HG03565 (cell line): Measurements from ENCODE around the gene AQP12B.
"Not testable (repeated sequence)": the region's sequence is repeated elsewhere in the genome, so short reads cannot be mapped to it uniquely, and the experiment has no call there.

Experiments
- ATAC-seq: cut with Tn5 transposase; IDR thresholded peaks from one replicate; pipeline ENCODE4 v1.9.1; 2021; ENCODE audit warnings: mild to moderate bottlenecking, moderate library complexity; ENCODE audit not compliant: unreplicated experiment

The AQP12B gene

DNA sequence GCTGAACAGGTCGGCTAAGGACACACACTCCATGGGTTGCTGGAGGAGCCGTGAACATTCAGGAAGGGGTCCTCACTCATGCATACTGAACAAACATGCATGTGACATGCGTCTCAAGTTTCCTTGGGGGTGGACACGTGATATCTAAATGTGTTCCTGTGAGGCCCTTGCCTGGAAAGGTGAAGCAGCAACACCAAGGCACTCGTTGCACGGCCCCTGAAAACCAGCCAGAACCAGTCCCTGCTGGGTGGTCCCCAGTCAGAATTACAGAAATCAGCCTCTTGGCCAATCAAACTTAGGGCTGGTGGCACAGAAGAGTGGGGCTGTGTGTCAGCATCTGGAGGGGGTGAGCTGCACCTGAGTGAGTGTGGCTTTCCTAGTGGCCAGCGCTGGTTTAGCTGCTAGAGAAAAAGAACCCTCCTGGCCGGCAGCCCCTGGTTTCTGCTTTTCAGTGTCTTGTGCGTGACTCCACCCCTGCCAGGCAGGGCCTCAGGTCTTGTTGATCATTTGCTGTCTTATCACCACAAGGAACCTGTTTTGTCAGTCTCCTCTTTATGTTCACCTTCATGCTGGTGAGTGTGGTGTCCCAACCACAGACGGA, 3.2 kb upstream of the AQP12B start:
- ATAC-seq: no peak

DNA sequence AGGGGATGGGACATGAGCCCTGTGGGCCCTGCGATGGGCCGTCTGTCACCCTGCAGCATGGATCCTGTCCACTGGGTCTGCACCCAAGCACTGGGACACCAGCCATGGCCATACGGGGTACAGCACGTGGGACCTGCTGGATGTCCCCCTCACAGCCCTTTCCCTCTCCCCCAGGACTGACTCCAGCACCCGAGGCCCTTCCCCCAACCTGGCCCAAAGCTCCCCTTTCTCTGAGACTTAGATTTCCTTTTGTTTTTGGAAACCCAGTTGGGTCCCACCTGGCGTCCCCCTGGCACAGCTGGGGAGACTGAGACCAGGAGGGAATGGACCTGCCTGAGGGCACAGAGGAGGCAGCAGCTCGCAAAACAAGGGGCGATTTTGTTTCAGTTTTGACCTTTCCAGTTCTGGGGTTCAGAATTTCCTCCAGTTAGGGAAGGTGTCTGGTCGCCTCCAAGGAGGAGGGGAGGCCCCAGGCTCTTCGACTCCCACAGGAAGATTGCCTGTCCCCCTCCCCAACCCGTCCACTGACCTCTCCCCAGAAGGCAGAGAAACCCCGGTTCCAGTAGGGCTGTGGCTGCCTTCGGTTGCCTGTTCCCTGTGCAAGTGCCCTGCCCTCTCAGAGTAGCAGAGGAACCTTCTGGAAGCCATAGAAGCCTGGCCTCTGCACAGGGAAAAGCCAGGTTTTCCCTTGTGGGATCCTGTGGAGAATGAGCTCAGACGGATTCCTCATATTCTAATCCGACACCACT, 1.5 kb upstream of the AQP12B start:
- ATAC-seq: not testable (repeated sequence)

DNA sequence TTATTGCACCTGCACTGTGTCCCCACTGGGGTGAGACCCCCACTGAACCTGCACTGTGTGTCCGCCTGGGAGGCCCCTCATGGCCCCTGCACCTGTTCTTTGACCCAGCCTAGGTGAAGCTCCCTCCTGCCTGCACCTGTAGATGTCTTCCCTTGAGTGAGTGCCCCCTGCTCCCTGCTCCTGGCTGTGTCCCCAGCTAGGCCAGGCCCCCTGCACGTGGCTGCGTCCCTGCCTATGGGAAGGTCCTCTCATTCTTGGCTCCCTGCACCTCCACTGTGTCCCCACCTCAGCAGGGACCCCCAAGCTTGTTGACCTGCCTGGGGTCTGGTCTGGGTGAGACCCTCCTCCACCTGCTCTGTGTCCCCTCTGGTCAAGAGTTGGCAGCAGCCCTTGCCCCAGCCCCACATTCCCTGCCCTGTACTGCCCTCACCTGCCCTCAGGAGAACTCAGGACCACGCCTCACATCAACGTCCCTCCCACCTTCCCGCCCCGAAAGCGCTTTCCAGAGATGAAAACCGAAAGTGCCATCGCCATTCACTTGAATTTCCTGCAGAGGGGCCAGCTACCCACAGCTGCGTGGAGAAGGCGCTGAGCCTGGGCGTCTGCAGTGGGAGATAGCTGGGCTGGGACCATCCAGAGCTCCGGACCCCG, 769 bp upstream of the AQP12B start:
- ATAC-seq: not testable (repeated sequence)

DNA sequence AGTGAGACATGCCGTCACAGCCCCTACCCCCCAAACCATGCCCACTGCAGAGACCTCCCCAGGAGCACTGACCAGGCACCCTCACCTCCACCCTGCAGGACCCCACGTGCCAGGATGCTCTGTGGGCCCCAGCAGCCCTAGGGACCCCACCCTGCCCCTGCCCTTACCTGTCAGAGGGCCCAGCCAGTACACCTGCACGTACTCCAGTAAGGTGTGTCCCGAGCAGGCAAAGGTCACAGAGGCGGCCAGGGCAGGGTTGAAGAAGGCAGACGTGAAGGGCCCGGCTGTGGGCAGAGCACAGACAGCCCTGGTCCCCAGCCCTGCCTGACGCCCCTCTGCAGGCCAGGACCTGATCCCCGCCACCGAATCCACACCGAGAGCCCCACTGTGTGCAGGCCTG, 2.5 kb downstream of the AQP12B start:
- ATAC-seq: not testable (repeated sequence)

DNA sequence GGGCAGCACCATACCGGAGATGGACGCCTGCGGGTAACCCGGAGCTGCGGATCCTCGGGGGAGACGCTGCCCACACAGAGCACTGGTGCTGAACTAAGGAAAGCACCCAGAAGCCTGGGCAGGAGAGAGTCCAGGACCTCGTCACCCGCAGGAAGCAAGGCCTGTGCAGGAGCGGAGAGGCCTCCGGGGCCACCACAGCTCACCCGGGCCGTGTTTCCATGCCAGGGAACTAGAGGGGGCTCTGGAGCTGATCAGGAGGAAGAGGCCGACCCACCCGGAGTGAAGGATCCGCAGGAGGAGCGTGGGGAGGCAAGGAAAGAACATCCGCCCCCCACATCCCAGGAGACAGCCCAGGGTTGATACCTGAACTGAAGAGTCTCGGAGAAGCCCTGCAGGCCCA, 3.8 kb downstream of the AQP12B start:
- ATAC-seq: not testable (repeated sequence)

DNA sequence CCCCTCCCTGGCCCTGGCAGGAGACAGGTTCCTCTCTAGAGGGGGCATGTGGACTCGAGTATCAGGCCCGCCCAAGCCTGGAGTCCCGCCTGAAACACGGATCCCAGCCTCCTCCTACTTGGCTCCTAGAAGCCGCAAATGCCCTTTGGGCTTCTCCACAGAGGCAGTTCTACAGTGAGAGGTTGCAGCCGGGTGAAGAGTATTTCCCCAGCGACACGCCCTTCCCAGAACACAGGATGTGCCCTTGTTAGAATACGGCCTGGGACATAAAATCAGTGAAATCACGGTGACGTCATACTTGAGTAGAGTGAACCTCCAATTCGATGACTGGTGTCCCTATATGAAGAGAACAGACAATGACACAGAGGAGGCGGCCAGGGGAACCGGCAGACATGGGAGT, 4.6 kb downstream of the AQP12B start:
- not testable (repeated sequence) for ATAC-seq

DNA sequence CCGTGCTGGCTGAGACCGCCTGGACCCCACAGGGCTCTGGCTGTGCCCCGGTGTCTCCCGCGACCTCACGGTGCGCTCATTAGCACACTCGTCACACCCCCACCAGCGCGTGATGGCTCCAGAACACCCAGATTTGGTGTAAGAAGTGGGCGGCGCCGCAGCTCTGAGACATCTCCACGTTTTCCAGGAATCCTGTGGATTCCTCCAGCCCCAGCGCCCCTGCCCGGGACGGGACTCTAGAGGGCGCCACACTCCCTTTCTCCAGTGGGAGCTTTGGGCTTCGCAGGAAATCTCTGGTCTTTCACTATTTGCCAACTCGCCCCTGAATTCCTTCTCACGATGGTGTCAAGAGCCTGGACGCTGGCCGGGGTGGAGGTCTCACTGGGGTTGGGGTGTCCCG, 7.3 kb downstream of the AQP12B start:
- ATAC-seq: not testable (repeated sequence)

DNA sequence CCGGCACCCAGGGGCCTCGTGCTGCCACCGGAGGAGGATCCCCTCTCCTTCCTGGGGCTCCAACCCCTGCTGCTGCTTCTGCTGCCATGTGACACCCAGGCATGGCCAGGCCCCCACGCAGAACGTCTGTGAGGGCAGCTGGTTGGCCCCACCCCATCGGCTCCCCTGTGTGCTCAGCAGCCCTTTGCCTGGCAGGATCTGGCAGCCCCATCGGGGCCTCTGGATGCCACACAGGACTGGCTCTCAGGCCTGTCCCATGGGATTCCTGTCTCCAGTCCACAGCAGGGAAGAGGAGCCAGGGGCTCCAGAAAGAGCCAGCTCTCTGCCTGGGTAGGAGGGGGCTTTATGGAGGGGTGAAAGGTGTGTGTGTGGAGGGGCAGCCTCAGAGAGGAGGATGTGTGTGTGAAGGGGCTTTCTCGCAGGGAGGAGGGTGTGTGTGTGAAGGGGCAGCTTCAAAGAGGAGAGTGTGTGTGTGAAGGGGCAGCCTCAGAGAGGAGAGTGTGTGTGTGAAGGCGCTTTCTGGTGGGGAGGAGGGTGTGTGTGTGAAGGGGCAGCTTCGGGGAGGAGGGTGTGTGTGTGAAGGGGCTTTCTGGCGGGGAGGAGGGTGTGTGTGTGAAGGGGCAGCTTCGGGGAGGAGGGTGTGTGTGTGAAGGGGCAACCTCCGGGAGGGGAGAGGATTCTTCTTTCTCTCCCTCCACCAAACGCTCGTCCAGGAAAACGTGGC, 8.1 kb downstream of the AQP12B start:
- not testable (repeated sequence) for ATAC-seq

DNA sequence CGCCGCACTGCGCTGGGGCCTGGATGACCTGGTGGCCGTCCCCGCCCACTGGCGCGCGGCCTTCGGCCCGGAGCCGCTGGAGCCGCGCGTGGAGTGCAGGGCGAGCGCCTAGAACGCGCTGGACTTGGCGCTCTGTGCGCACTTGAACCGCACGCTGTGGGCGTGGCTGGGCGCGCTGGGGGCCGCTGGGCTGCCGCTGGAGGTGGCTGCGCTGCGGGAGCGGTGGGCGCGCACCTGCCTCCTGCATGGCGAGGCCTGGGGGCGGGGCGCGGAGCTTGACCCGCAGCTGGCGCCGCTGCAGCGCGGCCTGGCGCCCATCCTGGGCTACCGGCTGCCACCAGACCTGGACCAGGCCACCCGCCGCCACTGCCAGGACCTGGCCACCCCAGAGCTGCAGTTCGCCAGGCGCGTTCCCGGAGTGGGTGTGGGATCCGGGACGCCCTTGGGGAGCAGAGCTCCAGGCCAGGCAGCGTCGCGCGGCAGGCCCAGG, 9.9 kb downstream of the AQP12B start:
- ATAC-seq: no peak

DNA sequence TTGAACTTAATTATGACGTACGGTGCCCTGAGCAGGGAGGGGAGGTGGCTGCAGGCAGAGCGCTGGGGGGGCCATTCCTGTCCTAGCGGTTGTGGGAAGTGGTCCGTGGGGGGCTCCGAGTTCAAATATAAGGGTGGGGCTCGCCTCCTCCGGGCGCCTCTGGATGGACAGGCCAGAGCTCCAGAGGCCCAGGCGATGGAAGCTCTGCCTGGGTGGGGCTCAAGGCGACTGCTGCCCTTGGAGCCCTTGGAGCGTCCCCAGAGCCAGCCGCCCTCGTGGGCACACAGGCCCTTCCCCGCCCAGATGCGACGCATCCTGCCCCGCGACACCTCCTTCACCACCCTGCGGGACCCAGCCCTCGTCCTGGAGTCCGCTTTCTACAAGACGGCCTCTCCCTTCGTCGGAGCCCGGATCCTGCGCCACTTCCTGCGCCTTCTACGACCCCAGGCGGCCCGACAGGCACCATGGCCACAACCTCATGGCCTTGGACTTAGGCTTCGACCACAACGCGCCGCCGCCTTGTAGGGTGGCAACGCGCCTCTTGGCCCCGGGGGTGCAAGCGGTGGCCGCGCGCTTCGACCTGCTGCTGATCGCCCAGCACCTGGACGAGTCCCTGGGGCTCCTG, 10.5 kb downstream of the AQP12B start:
- ATAC-seq: no peak

DNA sequence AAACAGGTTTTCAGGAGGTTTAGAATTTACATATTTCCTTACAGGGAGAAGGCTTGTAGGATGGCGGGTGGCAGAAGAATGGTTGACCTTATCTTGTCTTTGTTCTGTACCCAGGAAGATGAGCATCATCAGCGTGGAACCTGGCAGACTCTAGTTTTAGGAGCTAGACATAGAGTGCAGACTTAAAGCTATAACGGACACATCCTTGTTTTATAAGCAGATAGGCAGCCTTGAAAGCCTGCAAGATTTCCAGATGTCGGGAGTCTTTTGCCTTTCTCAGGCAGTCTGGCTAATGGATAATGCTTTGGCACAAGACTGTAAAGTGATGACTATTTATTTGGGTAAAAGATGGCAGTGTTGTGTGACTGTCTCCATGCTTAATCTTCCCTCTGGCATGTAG, 11.7 kb downstream of the AQP12B start:
- ATAC-seq: no peak

DNA sequence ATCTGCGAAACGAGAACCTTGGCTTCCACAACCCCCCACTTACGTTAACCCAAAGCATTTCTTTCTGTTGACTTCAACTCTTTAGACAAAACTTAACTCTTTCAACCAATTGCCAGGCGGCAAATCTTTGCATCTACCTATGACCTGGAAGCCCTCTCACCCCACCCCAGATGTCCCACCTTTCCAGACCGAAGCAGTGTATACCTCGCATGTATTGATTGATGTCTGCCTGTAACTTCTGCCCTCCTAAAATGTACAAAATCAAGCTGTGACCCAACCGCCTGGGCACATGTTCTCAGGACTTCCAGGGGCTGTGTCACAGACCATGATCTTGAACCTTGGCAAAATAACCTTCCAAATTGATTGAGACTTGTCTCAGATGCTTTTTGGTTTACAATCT, 12.3 kb downstream of the AQP12B start:
- no peak for ATAC-seq

DNA sequence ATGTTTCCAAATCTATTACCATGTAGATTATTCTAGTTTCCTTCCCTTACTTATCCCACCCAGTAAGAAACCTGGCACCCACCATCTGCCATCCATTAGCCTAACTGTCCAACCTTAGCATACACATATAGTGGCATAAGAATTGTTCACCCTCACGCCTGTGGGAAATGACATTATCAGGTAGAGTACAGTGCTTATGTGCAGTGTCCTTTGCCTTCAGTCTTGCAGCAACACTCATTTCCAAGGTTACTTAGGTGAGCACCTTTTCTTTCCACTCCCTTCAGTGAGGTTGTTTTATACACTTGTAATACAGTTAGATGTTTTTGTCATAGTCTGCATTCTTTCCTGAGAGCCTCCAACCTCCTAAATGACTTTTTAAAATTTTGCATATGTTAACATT, 18.1 kb downstream of the AQP12B start:
- no peak for ATAC-seq

DNA sequence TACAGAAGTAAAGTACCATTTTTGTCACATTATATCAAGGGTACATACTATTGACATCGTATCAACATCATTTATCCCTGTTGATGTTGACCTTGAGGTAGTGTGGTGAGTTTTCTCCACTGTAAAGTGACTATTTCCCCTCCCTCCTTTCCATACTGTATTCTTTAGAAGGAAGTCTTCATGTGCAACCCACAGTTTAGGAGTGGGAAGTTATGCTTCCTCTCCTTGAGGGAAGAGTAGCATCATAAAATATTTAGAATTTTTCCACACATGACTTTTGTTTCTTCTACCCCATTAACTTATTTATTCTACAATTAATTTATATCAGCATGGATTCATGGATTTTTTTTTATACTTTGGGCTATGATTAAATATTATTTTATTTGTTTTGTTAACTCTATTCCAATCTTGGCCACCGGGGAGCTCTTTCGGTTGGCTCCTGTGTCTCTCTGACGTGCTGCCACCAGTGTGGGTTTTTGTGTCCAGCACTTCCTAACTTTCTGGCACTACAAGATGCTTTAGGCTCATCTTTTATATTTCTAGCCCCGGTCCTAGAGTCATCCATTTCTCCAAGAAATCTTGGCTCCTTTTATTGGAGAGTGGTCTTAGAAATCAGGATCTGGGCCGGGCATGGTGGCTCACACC, 19.0 kb downstream of the AQP12B start:
- no peak for ATAC-seq

DNA sequence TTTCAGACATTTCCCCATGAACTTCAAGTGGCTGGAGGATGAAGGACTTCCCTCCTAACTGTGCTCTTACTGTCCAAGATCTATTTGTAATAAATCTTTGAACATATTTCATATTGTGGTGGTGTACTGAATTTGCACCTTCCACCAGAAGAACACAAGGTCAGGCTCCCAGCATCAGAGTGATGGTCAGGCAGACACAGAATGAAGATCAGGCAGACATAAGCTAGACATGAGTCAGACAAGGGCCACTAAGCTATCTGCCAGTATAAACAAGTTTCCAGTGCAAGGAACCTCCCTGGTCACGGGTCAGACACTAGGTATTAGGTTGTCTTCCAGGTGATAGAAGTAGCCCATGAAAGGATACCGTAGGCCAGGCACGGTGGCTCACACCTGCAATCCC, 20.0 kb downstream of the AQP12B start:
- ATAC-seq: no peak

DNA sequence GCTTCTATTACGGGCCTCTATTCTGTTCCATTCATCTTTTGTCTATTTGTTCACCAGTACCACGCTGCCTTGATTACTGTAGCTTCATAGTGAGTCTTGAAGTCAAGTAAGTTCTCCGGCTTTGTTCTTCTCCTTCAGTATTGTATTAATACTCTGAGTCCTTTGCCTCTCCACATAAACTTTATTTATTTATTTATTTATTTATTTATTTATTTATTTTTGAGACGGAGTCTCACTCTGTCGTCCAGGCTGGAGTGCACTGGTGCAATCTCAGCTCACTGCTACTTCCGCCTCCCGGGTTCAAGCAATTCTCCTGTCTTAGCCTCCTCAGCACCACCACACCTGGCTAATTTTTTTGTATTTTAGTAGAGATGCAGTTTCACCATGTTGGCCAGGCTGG, 22.8 kb downstream of the AQP12B start:
- ATAC-seq: not testable (repeated sequence)

DNA sequence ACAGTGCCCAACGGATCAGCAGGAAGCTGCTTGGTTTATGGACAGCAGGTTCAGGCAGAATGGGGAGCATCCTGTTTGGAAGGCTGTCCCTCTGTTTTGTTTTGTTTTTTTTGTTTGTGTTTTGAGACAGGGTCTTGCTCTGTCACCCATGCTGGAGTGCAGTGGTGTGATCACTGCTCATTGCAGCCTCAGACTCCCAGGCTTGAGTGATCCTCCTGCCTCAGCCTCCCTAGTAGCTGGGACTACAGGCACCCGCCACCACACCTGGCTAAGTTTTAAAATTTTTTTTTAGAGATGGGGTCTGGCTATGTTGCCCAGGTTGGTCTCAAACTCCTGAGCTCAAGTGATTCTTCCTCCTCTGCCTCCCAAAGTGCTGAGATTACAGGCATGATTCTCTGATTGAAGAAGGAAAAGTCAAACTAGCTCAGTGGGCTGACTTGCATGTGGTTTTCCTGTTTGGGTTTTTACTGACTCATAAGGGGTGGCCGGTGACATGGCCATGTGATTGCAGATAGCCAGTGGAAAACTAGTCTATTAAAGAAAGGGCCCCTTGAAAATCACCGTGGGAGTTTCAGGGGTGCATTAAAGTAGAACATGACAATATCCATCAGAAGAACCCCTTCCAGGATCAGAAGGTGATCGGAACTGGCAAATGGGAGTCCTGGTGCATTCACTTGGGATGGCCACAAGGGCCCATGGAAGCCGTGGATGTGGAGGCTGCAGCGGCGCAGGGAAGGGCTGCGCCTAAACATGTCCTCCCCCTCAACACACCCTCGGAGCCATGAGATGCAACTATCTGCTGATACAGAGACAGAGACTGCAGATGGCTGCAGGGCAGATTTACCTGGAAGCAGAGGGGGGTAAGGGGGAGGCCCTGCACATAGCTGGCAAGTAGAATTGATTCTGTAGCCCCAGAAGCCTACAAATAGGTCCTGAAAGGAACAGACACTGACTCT, 26.5 kb downstream of the AQP12B start:
- ATAC-seq: no peak

DNA sequence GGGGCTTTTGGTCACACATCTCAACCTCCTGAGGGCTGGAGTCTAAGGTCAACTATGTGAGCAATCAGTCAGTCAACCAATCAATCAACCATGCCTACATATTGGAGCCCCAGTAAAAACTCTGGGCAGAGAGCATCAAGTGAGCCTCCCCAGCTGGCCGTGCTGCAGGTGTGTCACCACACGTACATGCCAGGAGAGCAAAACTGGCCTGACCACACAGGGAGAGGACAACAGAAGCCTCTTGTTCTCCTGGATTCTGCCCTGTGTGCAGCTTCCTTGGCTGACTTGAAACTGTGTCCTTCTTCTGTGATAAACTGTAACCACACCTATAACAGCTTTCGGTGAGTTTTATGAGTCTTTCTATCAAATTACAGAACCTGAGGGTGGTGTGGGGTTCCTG, 31.5 kb downstream of the AQP12B start:
- no peak for ATAC-seq

DNA sequence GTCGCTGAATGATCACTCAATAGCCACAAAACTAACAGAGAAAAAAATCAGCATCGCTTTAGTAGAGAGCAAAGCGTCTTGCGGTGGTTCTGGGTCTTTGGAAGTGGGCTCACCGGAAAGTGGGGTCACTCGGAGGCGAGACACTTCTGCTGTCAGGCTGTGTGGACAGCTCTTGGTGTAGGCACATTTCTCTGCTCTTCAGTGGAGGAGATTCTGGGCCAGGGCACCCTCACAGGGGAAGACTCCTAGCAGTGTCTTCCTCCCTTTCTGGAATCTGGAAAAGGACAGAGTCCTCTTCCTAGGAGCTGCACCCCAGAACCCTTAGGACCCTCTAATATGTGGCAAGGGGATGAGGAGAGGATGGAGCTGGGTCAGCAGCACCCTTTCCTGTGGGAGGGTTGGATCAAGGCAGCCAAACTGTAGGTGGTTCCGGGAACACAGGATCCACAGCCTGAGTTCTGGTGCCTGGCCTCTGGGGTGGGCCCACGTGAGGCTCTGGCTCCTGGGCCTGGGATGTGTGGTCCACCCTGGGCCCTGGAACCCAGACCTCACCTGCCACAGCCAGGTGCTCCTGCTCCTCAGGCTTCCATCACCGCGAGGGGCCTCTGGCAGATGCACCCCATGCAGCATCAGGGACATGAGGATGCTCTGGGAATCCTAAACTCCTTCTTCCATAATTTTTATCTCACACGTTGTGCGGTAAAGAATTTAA, 32.3 kb downstream of the AQP12B start:
- no peak for ATAC-seq
